ENCODE results near the gene WWP2. TPM values are rescaled to one million over a fixed set of nuclear protein-coding genes. Genes with fewer than 3 reads are reported as not detected.

The WWP2 gene
- polyA plus RNA-seq, 1 donor: 14.5 TPM

DNA sequence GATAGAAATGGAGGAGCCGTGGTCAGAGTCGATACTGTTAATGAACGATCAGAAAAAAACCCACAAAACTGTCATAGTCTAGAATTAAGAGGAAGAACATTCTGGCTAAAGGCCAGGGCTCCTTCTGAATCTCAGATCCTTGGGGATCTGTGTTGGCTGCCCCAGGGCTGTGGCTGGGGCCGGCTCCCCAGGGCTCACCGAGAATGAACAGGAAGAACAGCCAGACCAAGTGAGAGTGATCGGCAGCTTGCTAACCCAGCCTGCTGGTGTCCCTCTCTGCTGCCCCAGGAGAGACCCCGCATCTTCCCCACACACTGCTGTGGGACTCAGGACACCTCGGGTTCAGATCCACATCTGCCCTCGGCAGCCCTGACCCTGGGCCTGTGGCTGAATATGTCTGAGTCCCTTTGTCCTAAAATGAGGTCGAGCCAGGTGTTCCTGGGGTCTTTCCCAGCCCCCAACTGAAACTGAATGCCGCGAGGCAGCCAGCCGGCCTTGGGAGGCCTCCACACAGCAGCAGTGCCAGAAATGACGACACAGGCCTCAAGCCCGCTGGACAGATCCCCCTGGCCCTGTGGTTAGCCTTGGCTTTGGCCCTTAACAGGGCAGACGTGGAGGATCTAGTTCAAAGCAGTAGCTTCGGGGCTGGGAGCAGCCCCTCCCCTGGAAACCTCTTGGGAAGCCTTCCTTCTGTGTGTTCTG lies 165.1 kb downstream of the WWP2 start:
- no peak for DNase-seq (ENCODE audit: low read depth)

DNA sequence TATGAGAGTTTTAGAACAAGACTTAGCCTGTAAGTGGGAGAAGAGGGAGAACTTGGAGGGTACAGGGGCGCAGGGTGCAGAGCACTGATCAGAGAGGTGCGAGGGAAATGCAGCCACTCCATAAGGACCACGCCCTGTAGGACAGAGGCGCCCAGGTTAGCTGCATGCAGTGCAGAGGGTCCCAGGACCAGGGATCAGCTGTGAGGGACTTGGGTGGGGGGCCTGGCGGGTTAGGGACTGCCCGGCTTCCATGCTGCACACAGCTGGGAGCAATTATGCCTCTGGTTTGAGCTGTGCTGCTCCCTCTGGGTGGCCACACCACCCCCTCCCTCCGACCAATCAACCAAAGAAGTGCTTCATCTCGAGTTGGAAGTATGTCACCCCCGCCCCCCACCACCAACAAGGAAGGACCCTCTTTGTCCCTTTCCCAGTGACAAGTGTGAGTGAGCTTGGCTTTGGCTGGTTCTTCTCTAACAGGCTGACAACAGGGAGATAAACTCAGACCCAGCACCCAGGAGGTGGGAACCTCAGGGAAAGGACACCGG lies 166.8 kb downstream of the WWP2 start:
- no peak for DNase-seq (ENCODE audit: low read depth)

DNA sequence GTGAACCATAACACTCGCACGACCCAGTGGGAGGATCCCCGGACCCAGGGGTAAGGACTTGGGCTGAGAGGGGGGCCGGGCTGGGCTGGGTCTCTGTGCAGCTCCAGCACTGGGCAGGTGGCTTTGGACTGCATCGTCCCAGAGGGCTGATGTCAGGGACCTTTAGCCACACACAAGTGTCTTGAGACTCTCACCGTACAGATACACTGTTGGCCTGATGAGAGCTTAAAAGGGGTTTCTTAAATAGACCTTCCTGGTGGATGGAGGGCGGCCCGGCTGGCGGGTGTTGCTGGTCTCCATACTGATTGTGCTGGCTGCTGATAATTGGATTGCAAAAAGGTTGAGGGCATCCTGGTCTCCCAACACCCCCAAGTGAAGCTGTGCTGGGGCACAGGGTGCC lies 167.3 kb downstream of the WWP2 start:
- DNase-seq (ENCODE audit: low read depth): no peak

DNA sequence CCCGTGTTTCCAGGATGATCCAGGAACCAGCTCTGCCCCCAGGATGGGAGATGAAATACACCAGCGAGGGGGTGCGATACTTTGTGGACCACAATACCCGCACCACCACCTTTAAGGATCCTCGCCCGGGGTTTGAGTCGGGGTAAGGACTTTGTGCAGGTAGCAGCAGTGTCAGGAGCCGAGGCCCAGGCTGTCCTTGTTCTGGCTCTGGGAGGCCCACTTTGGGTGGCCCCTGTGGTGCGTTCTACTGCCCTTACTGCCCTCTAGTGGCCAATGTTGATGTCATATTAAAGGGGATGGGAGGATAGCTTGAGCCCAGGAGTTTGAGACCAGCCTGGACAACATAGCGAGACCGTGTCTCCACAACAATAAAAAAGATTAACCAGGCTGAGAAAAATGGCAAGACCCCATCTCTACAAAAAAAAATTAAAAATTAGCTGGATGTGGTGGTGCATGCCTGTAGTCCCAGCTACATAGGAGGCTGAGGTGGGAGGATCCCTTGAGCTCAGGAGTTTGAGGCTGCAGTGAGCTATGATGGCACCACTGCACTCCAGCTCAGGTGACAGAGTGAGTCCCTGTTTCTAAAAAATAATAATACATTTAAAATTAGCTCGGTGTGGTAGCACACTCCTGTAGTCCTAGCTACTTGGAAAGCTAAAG lies 168.1 kb downstream of the WWP2 start:
- DNase-seq (ENCODE audit: low read depth): no peak

DNA sequence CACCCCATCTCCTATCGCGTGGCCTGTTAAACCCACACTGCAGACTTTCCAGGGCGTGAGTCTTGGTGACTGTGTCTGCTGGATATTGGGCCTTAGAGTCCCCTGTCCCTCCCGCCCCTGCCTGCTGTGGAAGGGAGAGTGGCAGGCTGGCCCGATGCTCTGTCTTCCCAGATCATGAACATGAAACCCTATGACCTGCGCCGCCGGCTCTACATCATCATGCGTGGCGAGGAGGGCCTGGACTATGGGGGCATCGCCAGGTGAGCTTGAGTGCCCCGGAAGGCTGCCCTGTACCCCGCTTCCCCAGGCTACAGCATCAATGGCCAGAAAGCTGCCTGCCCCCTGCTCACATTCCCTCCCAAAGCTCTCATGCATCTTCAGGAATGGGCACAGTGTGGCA lies 169.5 kb downstream of the WWP2 start:
- no peak for DNase-seq (ENCODE audit: low read depth)

DNA sequence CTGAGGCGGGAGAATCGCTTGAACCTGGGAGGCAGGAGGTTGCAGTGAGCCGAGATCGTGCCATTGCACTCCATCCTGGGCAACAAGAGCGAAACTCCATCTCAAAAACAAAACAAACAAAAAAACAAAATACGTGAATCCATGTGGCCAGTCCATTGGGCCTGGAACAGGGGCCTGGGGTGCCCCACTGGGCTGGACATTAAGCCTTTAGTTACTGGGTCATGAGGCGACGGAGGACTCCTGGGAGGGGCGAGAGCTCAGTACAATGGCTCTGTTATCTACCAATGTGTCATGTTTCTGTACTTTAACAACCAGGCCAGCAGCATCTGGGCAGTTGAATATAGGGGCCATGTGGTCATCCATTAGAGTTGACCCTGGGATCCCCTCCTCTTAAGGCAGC lies 170.1 kb downstream of the WWP2 start:
- no peak for DNase-seq (ENCODE audit: low read depth)

DNA sequence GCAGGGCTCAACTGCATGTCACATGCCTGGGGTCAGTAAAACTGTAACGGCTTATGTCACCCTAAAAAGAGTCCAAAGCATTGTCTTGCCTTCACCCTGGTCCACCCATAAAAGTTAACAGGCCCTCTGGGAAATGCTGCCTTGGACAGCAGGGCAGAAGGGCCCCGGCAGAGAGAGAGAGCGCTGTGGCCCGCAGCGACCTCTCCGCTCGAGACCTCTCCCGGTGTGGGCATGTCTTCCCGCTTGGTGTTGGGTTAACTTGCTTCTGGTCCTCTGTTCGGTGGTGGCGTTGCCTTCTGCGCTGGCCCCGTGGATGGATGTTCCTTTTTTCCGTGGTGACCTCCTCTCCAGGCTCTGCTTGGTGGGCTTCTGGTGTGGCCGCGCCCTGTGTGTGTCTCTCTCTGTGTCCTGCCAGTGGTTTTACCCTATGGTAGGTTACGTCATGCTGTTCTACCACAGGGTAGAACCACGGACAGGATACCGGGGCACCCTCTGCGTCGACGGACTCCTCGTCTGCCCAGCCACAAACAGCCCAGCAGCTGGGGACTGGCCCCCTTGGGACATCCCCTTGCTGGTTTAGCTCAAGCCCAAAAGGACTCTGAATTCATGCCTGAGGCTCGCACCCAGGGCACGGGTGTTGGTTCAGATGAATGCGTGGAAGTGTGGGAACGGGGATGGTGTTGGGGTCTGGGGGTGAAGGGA lies 170.7 kb downstream of the WWP2 start:
- no peak for DNase-seq (ENCODE audit: low read depth)

DNA sequence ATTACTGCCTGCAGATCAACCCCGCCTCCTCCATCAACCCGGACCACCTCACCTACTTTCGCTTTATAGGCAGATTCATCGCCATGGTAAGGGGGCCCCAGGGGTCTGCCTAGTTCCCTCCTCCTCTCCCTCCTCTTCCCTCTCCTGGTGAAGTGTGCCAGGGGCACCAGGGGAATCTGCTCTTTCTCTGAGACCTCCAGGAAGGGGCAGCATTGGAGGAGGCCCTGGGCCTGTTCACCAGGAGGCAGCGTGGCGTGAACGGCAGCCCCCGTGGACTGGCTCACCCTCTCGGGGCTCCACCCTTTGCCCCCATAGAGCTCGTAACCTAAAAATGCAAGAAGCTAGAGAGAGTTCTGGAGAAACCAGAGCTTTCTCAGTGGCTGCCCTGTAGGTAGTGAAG lies 171.9 kb downstream of the WWP2 start:
- DNase-seq (ENCODE audit: low read depth): no peak

DNA sequence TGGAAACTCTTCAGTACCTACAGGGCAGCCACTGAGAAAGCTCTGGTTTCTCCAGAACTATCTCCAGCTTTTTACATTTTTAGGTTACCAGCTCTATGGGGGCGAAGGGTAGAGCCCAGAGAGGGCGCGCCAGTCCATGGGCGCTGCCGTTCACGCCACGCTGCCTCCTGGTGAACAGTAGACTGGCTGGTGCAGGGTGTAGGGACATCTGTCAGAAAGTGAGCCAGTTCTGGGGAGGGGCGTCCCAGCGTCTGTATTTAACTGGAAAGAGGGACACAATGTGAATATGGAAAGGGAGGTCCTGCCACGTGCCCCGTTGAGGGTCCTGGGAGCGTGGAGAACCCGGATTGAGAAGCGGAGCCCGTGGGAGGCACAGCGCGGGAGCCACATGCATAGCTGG lies 172.6 kb downstream of the WWP2 start:
- DNase-seq (ENCODE audit: low read depth): no peak

DNA sequence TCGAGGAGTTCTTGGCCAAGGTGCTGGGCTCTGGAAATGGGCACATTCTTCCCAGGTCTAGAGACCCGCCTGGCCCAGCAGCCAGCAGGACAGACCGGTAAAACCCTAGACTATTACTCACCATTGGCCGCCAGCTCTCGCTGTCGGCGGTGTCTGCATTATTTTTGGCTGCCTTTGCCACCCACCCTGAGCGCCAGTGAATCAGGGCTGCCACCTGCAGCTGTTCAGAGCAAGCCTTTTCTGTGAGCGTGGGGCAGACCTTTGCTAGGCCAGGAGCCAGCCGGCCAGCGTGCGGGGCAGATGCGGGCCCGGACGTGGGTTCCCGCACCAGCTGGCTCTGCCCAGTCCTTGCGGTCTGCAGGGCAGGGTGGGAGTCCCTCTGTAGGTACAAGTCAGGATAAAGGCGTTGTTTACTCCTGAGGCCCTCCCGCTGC lies 173.2 kb downstream of the WWP2 start:
- DNase-seq (ENCODE audit: low read depth): no peak

DNA sequence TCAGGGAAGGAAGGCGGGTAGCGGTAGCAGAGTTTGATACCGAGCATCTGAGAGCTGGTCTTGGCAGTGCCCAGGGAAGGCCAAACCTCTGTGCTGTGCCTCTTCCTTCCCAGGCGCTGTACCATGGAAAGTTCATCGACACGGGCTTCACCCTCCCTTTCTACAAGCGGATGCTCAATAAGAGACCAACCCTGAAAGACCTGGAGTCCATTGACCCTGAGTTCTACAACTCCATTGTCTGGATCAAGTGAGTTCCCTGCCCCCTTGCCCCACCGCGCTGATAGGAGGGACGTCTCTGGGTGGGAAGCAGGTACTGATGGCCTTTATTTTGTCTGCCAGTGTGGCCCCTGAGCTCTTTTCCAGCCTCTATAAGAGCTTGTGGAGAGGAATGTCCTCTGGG lies 173.6 kb downstream of the WWP2 start:
- no peak for DNase-seq (ENCODE audit: low read depth)

DNA sequence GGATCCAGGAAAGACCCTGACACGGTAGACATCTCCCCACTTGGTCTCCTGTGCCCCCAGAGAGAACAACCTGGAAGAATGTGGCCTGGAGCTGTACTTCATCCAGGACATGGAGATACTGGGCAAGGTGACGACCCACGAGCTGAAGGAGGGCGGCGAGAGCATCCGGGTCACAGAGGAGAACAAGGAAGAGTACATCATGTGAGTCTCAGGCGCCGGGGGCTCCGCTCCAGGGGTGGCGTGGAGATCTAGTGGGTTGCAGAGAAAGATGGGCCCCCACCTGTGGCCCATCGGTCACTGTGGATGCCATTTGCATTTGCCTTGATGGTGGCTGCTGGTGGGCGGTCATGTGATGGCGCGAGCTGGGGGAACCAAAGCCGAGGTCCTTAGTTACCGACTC lies 174.1 kb downstream of the WWP2 start:
- no peak for DNase-seq (ENCODE audit: low read depth)

DNA sequence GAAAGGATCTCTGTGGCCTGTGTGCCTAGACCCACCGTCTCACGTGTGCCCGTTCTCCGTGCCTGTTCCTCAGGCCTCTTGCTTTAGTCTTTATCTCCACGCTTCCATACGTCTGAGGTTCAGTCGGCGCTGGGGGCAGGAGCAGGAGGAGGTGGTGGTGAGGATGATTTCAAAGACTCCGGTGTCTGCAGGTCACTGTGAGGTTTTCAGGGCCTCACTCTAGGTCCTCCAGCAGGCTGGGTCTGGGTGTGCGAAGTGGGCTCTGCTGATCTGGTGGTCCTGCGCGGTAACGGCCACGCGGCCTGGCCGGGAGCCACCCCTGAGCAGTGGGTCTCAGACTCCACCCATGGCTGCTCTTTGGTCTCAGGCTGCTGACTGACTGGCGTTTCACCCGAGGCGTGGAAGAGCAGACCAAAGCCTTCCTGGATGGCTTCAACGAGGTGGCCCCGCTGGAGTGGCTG lies 174.6 kb downstream of the WWP2 start:
- no peak for DNase-seq (ENCODE audit: low read depth)

DNA sequence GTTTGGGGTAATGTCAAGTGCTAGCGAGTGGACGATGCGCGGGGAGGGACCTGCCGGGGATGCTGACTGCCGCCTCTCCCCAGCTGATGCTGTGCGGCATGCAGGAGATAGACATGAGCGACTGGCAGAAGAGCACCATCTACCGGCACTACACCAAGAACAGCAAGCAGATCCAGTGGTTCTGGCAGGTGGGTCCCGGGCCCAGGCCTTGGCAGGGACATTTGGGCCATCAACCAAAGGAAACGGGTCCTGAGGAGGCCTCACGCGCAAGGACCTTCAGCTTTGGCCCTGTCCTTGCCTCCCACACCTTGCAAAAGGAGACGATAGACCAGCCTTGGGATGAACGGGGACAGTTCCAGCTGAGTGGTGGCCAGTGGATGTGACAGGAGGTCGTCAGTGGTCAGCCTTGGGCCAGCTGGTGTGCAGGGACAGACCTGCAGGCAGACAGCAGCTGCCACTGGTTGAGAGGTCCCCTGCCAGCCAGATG lies 175.4 kb downstream of the WWP2 start:
- DNase-seq (ENCODE audit: low read depth): no peak

DNA sequence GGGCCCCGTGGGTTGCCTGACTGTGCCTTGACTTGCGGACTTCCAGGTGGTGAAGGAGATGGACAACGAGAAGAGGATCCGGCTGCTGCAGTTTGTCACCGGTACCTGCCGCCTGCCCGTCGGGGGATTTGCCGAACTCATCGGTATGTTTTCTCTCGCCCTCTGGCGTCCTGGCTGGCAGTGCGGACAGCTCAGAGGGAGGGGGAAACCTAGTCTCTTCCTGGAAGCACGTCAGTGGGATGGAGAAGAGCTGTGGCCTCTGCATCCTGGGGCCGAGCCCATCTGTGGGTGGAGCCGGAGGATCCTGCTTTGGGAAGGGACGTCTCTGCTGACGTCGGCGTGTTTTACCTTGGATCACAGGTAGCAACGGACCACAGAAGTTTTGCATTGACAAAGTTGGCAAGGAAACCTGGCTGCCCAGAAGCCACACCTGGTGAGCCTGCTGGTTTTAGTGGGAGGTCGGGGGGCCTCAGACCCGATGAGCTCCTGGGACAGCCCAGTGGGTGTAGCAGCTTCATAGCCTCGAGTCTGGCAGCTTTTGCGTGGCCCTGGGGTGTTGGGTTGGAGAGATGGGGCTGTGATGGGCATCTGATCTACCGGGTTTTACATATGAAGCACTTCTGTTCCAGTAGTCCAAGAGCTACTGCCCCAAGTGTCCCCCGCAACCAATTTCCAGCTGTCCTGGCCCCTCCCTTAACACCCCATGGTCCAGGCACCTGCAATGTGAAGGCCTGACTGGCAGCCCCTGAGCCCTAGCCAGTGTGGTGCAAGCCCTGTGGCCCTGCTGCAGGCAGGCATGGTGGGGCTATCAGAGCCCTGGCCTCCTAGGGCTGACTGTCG lies 177.1 kb downstream of the WWP2 start:
- DNase-seq (ENCODE audit: low read depth): no peak

DNA sequence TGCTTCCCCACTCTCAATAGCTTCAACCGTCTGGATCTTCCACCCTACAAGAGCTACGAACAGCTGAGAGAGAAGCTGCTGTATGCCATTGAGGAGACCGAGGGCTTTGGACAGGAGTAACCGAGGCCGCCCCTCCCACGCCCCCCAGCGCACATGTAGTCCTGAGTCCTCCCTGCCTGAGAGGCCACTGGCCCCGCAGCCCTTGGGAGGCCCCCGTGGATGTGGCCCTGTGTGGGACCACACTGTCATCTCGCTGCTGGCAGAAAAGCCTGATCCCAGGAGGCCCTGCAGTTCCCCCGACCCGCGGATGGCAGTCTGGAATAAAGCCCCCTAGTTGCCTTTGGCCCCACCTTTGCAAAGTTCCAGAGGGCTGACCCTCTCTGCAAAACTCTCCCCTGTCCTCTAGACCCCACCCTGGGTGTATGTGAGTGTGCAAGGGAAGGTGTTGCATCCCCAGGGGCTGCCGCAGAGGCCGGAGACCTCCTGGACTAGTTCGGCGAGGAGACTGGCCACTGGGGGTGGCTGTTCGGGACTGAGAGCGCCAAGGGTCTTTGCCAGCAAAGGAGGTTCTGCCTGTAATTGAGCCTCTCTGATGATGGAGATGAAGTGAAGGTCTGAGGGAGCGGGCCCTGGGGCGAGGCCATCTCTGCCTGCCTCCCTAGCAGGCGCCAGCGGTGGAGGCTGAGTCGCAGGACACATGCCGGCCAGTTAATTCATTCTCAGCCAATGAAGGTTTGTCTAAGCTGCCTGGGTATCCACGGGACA lies 177.9 kb downstream of the WWP2 start:
- no peak for DNase-seq (ENCODE audit: low read depth)

DNA sequence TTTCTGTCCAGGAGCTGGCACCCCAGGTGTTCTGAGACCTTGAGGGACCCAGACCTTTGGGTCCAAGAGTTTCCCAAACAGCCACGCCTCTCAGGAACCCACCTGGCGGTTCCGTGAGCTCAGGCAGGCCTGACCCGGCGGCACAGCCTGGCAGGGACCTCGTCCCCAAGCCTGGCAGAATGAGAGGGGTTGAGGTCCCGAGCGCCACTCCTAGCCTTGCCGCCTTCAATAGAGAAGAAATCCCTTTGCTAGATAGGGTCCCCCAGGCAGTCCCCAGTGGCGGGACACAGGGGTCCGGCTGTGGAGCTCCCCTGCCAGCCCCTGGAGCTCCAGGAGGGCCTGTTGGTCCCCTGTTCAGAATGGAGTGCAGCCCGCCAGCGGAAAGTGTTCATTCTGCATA lies 178.5 kb downstream of the WWP2 start:
- DNase-seq (ENCODE audit: low read depth): no peak

DNA sequence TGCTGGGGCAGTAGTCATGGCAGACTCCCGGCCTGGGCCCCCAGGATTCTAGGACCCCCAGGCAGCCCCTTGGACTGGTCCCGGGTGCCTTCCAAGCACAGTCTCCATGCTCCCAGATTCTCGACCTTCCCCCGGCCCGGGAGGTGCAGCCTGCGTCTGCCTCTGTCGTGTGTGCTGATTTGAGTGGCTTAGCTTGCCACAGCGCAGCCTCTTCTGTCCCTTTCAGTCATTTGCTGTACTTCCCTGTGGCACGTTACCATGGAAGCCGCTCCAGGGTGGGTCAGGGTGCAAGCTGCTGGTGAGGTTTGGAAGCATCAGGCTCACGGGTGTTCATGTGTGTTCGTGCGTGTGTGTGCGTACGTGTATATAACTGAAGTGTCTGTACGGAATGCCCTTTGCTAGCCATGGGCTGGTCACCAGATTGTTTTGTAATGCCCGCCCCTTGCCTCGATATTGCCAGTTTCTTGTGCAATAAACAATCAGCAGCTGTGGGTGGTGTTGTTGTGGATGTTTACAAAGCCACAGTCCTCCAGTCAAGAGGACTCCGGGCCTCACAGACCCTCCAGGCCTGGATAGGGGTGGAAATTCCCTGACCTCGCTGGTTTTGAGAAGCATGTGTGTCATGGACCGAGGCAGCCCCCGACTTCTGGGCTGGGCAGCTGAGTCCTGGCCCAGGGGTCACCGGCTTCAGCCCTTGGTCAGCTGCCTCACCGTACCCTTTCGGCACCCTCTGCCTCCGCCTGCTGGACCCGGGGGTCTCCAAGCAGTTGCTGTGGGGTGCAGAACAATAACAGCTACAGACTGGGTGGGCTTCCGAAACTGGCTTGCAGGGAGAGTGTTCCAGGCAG lies 179.3 kb downstream of the WWP2 start:
- no peak for DNase-seq (ENCODE audit: low read depth)

DNA sequence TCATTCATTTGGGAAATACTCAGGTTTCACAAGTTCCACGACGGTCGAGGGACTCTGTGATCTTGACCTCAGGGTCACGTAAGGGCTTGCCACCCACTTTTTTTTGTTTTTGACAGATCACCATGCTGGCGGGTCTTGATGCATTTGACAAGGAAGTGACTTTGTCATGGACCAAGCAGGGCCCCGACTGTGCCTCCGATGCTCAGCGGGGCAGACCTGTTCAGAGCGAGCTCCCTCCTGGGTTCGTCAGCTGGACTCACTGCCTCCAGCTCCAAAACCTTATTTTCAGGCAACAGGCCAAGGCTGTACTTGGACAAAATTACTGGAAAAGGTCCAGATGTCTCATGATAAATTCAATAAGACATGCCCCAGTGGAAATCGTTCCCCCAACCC lies 180.0 kb downstream of the WWP2 start:
- no peak for DNase-seq (ENCODE audit: low read depth)

DNA sequence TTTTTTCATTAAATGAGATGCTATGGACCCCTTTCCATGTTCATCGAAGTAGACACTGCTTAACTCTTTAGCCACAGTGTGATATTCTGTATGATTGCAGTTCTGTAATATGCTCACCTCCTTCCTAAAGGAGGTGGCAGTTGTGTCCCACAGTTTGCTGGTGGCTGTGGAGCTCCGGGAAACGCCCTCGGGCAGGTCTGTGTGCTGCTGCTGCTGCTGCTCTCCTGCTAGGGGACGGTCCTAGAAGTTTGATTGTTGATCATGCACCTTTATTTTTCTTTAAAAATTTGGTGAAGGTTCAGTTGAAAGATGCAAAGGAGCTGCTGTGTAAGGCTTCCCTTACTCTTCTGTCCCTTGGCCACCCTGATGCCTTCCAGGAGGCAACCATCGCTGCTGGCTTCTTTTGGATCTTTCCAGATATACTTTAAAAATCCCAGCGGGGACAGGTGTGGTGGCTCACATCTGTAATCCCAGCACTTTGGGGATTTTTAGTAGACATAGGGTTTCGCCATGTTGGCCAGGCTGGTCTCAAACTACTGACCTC lies 180.6 kb downstream of the WWP2 start:
- no peak for DNase-seq (ENCODE audit: low read depth)

Data from forelimb muscle (tissue), 1 donor.